DND-41 (cell line): ENCODE measurements around the gene TRAPPC10.
A peak's percentile ranks its signal among the peaks of the same experiment; 100 is the strongest.

Experiments used
- ATAC-seq: fragments of 200-7000 bp; cut with Tn5 transposase; 3 replicates; pipeline ENCODE4 v1.9.1; 2021; ENCODE audit warnings: low read depth; ENCODE audit not compliant: insufficient read depth
- DNase-seq: peaks from one replicate; pipeline ENCODE4 v3.0.0-alpha.2; 2020
- H2AFZ ChIP-seq: 2 replicates; pipeline ENCODE4 v1.6.0; 2012; ENCODE audit warnings: low read depth, low read length
- H3K27ac ChIP-seq: 2 replicates; pipeline ENCODE4 v1.5.1; 2012; ENCODE audit warnings: low read length, inconsistent platforms
- H3K27me3 ChIP-seq: fragments of 200-600 bp; sonication (generic); 2 replicates; pipeline ENCODE4 v1.6.0; 2012; ENCODE audit warnings: low read length, mild to moderate bottlenecking, inconsistent platforms; ENCODE audit not compliant: insufficient read depth, poor library complexity
- H3K36me3 ChIP-seq: 2 replicates; pipeline ENCODE4 v1.5.1; 2012; ENCODE audit warnings: low read length, inconsistent platforms; ENCODE audit not compliant: insufficient read depth
- H3K4me1 ChIP-seq: 2 replicates; pipeline ENCODE4 v1.5.1; 2012; ENCODE audit warnings: mild to moderate bottlenecking, low read length; ENCODE audit not compliant: insufficient read depth
- H3K4me2 ChIP-seq: 2 replicates; pipeline ENCODE4 v1.6.0; 2012; ENCODE audit warnings: mild to moderate bottlenecking, moderate library complexity, low read length, inconsistent platforms; ENCODE audit not compliant: insufficient read depth
- H3K4me3 ChIP-seq, 2 experiments: fragments of 200-600 bp in 1 of 2; shearing (Covaris generic) in 1 of 2; 2 replicates each; pipeline ENCODE4 v1.5.1; 2012 to 2016; ENCODE audit warnings: inconsistent platforms in 2 of 2, low read length in 2 of 2, mild to moderate bottlenecking in 2 of 2, low read depth in 1 of 2, moderate library complexity in 1 of 2
- H3K79me2 ChIP-seq: 2 replicates; pipeline ENCODE4 v1.6.0; 2012; ENCODE audit warnings: low read length, inconsistent platforms; ENCODE audit not compliant: insufficient read depth
- H3K9ac ChIP-seq: 2 replicates; pipeline ENCODE4 v1.6.0; 2012; ENCODE audit warnings: low read depth, mild to moderate bottlenecking, inconsistent platforms, low read length, moderate library complexity
- H3K9me3 ChIP-seq: 2 replicates; pipeline ENCODE4 v1.5.1; 2012; ENCODE audit warnings: low read length, moderate library complexity, mild to moderate bottlenecking, inconsistent platforms; ENCODE audit not compliant: insufficient read depth, severe bottlenecking
- H4K20me1 ChIP-seq: 2 replicates; pipeline ENCODE4 v1.6.0; 2012; ENCODE audit warnings: low read length; ENCODE audit not compliant: insufficient read depth
- EZH2 ChIP-seq: IDR thresholded peaks from 3 replicates; pipeline ENCODE4 v1.6.1; 2012; ENCODE audit warnings: borderline replicate concordance, low read depth, mild to moderate bottlenecking, moderate library complexity, low read length, inconsistent platforms; ENCODE audit not compliant: severe bottlenecking
- TF ChIP-seq, protein P1 (sequence below): IDR thresholded peaks from 2 replicates; pipeline ENCODE4 v1.5.1; 2012; ENCODE audit warnings: borderline replicate concordance, low read length, moderate library complexity, mild to moderate bottlenecking; ENCODE audit not compliant: poor library complexity, severe bottlenecking; ENCODE audit errors: extremely low read depth

The TRAPPC10 gene

DNA sequence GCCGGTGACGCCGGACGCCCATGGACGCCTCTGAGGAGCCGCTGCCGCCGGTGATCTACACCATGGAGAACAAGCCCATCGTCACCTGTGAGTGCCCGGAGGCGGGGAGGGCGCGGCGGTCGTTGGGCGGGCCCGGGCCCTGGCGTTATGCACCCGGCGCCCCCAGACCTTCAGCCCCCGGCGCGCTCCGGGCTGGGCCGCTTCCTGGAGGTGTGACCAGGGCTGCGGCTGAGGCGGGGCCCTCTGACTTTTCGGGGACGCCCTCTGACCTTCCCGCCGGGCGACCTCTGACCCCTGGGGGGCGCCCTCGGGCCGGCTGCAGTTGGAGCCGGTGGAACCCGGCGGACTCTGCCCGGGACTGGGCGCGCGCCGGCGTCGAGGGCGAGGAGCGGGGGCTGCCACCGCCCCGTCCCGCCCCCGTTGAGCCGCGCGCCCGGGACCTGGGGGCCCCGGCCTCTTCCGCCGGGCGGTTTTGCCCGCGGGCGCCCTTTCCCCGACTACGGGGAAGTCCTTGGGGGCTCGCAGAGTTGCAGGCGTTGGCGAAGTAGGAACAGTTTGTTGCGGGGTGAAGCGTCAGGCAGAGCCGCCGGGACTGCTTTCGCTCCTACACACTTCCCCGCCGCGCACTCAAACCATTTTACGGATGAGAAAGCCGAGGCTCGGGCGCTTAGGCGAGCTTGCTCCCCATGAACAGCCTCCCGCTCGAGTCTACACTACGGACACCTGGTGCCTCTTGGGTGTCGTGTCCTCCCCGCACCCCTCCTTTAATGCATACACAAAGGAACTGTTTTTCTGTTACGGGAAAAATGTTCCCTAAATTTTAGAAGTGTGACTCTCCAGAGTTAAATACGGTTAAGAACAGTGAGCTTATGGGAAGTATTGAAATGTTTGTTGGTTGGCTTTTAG lies 618 bp downstream of the TRAPPC10 start:
- peaks cover 51% of the 10 kb centered on the region for H3K4me1 ChIP-seq

DNA sequence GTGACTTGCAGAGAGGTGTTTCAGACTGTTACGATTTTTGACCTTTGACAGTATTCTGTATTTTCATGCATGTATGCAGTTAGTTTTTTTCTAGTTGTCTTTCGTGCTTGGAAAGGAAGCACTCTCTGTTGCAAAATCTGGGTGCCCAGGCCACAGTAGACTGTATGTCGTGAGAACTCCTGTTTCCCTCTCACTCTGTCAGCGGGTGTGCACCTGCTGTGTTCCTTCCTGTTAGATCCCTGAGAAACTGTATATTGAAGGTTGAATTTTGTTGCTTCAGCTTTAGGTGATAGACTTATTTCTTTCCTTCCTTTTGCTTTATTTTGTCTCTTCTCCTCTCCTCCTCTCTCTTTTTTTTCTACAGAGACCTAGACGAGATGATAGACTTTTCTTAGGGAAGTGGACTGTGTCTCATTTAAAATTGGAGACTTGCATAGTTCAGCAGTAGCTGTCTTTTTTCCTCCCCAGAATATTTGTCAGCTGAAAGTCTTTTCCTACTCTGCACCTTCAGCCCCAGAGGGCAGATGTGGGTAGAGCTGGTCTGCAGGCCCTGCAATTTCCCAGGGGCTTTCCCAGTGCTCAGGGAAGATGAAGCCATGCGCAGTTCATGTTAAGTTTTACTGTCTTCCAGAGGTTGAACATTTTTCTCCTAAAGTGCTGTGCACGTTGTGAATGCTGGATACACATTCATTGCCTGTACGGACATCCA lies 1.4 kb downstream of the TRAPPC10 start:
- Histone ChIP-seq H3K27me3 (no peaks in the 10 kb centered on the region), H3K9ac (peak overlapping the region; percentile 98), H3K9me3 (no peaks in the 10 kb centered on the region), H3K79me2 (peaks cover 76% of the 10 kb centered on the region), H4K20me1 (peaks cover 42% of the 10 kb centered on the region; the same call in 1 of the 2 replicates), H3K36me3 (no peaks in the 10 kb centered on the region), H3K4me3 (peak overlapping the region; percentile 49 to 77), H3K27ac (peak overlapping the region; percentile 89), H3K4me2 (peak overlapping the region; percentile 72), H2AFZ (peak overlapping the region; percentile 70; the same call in 1 of the 2 replicates), H3K4me1 (peaks cover 59% of the 10 kb centered on the region)
- DNase-seq, result peak; percentile 53
- peak; percentile 48 for ATAC-seq
- TF ChIP-seq, protein P1, sequence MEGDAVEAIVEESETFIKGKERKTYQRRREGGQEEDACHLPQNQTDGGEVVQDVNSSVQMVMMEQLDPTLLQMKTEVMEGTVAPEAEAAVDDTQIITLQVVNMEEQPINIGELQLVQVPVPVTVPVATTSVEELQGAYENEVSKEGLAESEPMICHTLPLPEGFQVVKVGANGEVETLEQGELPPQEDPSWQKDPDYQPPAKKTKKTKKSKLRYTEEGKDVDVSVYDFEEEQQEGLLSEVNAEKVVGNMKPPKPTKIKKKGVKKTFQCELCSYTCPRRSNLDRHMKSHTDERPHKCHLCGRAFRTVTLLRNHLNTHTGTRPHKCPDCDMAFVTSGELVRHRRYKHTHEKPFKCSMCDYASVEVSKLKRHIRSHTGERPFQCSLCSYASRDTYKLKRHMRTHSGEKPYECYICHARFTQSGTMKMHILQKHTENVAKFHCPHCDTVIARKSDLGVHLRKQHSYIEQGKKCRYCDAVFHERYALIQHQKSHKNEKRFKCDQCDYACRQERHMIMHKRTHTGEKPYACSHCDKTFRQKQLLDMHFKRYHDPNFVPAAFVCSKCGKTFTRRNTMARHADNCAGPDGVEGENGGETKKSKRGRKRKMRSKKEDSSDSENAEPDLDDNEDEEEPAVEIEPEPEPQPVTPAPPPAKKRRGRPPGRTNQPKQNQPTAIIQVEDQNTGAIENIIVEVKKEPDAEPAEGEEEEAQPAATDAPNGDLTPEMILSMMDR, result no peak
- no peak for TF ChIP-seq EZH2

More for the DNA sequence above, 618 bp downstream of the TRAPPC10 start:
- ATAC-seq, result peak; percentile 75
- Histone ChIP-seq H3K27ac (peak overlapping the region; percentile 89), H3K9me3 (no peaks in the 10 kb centered on the region), H3K36me3 (no peaks in the 10 kb centered on the region), H3K27me3 (no peaks in the 10 kb centered on the region), H3K79me2 (peaks cover 68% of the 10 kb centered on the region), H3K4me3 (peak overlapping the region; percentile 49 to 77), H4K20me1 (peaks cover 34% of the 10 kb centered on the region; the same call in 1 of the 2 replicates), H3K4me2 (peak overlapping the region; percentile 72), H3K9ac (peak overlapping the region; percentile 98), H2AFZ (peak overlapping the region; percentile 70)
- no peak for TF ChIP-seq EZH2
- TF ChIP-seq, protein P1, result peak; percentile 59
- DNase-seq, result peak; percentile 85

DNA sequence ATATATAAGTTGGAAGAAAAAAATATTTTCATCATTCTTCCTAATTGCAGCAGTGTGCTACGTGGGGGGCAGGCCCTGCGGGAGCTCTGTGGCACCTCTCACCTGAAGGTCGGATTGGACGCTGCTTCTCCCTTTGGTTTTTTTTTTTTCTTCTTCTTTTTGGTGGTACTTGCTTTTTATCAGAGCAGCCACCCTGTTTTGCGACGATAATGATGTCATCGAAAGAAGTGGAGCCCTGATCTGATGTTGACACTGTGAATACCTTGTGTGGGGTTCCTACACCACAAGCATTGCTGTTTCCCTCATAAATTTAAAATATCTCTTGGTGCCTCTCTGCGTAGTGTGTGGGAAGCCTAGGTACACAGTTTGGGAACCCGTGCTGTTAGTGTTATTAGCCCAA lies 5.5 kb downstream of the TRAPPC10 start:
- peaks cover 74% of the 10 kb centered on the region for H4K20me1 ChIP-seq
- H3K4me2 ChIP-seq, result no peak overlapping the region
- no peak overlapping the region for H2AFZ ChIP-seq
- no peaks in the 10 kb centered on the region for H3K36me3 ChIP-seq
- H3K27me3 ChIP-seq, result no peaks in the 10 kb centered on the region
- no peak overlapping the region for H3K4me3 ChIP-seq
- no peaks in the 10 kb centered on the region for H3K9me3 ChIP-seq
- ATAC-seq (no peak), DNase-seq (no peak)
- H3K9ac ChIP-seq, result no peak overlapping the region
- TF ChIP-seq, protein P1, result no peak
- no peak for TF ChIP-seq EZH2
- H3K4me1 ChIP-seq, result peaks cover 66% of the 10 kb centered on the region
- no peak overlapping the region for H3K27ac ChIP-seq
- H3K79me2 ChIP-seq, result peaks cover 97% of the 10 kb centered on the region
